Immature natural killer cell (primary cell): ENCODE measurements around the gene EXOC6B. TPM values are rescaled to one million over a fixed set of nuclear protein-coding genes. Genes with fewer than 3 reads are reported as not detected.

ENCODE experiments used
- DNase-seq, 3 donors: peaks; one replicate each; pipeline ENCODE4 v3.0.0; 2022; ENCODE audit warnings: mixed read lengths in 1 of 3
- H3K27ac Mint-ChIP-seq, 6 donors: one replicate each; pipeline ENCODE4 v1.8.0; 2020; ENCODE audit warnings: mixed read lengths in 6 of 6, mild to moderate bottlenecking in 5 of 6, inconsistent platforms in 4 of 6, moderate library complexity in 3 of 6
- H3K27me3 Mint-ChIP-seq, 3 donors: one replicate each; pipeline ENCODE4 v1.8.0; 2020 to 2021; ENCODE audit warnings: low read depth in 3 of 3, mild to moderate bottlenecking in 3 of 3, mixed read lengths in 3 of 3, moderate library complexity in 3 of 3, inconsistent platforms in 1 of 3
- H3K36me3 Mint-ChIP-seq, 3 donors: one replicate each; pipeline ENCODE4 v1.8.0; 2020; ENCODE audit warnings: mixed read lengths in 3 of 3, inconsistent platforms in 2 of 3, mild to moderate bottlenecking in 2 of 3
- H3K4me1 Mint-ChIP-seq, 2 donors: one replicate each; pipeline ENCODE4 v1.8.0; 2020; ENCODE audit warnings: inconsistent platforms in 2 of 2, mild to moderate bottlenecking in 2 of 2, mixed read lengths in 2 of 2, moderate library complexity in 1 of 2
- H3K4me3 Mint-ChIP-seq, 5 donors: one replicate each; pipeline ENCODE4 v1.8.0; 2020; ENCODE audit warnings: mild to moderate bottlenecking in 5 of 5, mixed read lengths in 5 of 5, inconsistent platforms in 3 of 5, moderate library complexity in 3 of 5
- H3K9me3 Mint-ChIP-seq, 6 donors: one replicate each; pipeline ENCODE4 v1.8.0; 2020; ENCODE audit warnings: mild to moderate bottlenecking in 6 of 6, mixed read lengths in 6 of 6, inconsistent platforms in 4 of 6, moderate library complexity in 3 of 6
- polyA plus RNA-seq, 3 donors: library from polyadenylated mRNA; unstranded; fragments of 300-500 nt; fragmentation: Illumina TruSeq; gene quantifications; one replicate each; pipeline ENCODE4 v1.2.3, GENCODE V29; 2021

EXOC6B gene
- polyA plus RNA-seq, 3 donors from 2014 or later, result 2.0 to 2.7 (median 2.5) TPM

DNA sequence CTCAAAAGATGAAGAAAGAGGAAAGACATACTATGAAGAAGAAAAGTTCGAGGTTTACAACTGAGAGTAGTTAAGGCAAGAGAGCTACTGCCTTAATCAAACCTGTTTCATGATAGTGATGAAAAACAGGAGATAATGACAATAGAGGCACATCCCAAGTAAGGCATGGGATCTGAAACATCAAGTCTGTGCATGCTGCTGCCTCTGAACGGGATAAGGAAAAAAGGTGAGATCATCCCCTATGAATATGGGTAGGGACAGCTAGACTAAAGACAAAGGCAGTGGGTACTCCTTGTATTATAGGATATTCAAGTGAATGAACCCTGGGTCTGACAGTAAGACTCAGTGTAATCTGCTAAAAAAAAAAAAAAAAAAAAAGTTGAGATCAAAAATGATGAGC, 3.0 kb downstream of the EXOC6B start:
- H3K27me3 Mint-ChIP-seq, result peaks cover 3 to 8% (median 7%) of the 10 kb centered on the region in 3 donors
- H3K4me3 Mint-ChIP-seq, result no peak overlapping the region
- DNase-seq, result no peak
- H3K4me1 Mint-ChIP-seq, result peaks cover 20 to 36% of the 10 kb centered on the region in 2 donors
- H3K36me3 Mint-ChIP-seq, result peaks cover 0 to 10% (median 0%) of the 10 kb centered on the region in 3 donors
- H3K9me3 Mint-ChIP-seq, result no peaks in the 10 kb centered on the region
- H3K27ac Mint-ChIP-seq, result no peak overlapping the region

DNA sequence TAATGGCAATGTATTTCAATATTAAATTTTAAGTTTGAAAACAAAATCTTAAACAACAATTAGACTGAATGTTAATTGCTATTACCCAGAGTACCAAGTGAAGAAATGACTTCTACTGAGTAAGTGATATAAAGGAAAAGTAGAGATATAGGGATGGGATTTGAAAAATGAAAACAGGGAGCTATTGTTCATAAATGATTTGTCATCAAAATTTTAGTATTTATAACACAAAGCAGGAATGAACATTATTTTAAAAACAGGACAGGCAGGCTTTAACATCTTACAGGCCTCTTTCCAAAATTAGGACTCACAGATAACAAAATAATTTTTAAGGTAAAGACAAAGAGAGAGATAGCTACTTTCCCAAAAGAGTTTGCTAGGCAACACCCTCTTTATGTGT, 3.9 kb downstream of the EXOC6B start:
- Mint-ChIP-seq H3K4me3 (no peak overlapping the region), H3K27me3 (peaks cover 2 to 8% (median 4%) of the 10 kb centered on the region in 3 donors), H3K9me3 (no peaks in the 10 kb centered on the region), H3K4me1 (peaks cover 20 to 36% of the 10 kb centered on the region in 2 donors), H3K36me3 (peaks cover 0 to 14% (median 0%) of the 10 kb centered on the region in 3 donors), H3K27ac (no peak overlapping the region)
- DNase-seq, result no peak

DNA sequence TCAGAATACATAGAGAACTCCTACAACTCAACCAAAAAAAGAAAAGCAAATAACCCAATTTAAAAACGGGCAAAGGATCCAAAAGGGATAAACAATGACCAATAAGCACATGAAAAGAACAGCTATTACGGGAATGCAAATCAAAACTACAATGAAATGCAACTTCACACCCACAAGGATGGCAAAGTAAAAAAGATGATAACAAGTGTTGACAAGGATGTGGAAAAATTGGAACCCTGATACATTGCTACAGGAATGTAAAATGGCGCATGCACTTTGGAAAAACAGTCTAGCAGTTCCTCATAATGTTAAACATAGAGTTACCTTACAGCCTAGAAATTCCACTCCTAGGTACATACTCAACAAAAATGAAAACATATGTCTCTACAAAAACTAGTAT, 4.7 kb downstream of the EXOC6B start:
- Mint-ChIP-seq H3K9me3 (no peaks in the 10 kb centered on the region), H3K4me3 (no peak overlapping the region), H3K27me3 (peaks cover 2 to 5% (median 3%) of the 10 kb centered on the region in 3 donors), H3K36me3 (peaks cover 0 to 14% (median 0%) of the 10 kb centered on the region in 3 donors), H3K4me1 (peaks cover 18 to 33% of the 10 kb centered on the region in 2 donors), H3K27ac (no peak overlapping the region)
- no peak for DNase-seq

- Mint-ChIP-seq H3K27ac (no peak overlapping the region), H3K4me3 (no peak overlapping the region), H3K27me3 (peaks cover 0 to 2% (median 0%) of the 10 kb centered on the region in 3 donors), H3K36me3 (peaks cover 0 to 10% (median 0%) of the 10 kb centered on the region in 3 donors), H3K4me1 (peaks cover 5 to 20% of the 10 kb centered on the region in 2 donors), H3K9me3 (no peaks in the 10 kb centered on the region)
- no peak for DNase-seq
These were observed 6.3 kb downstream of the EXOC6B start for GRCh38 chr2:72819501-72819900.

- Mint-ChIP-seq H3K27me3 (peaks cover 0 to 2% (median 0%) of the 10 kb centered on the region in 3 donors), H3K36me3 (peaks cover 0 to 7% (median 0%) of the 10 kb centered on the region in 3 donors), H3K9me3 (no peaks in the 10 kb centered on the region), H3K27ac (no peak overlapping the region), H3K4me1 (peaks cover 1 to 6% of the 10 kb centered on the region in 2 donors), H3K4me3 (no peak overlapping the region)
- DNase-seq, result no peak
These were observed 10.1 kb downstream of the EXOC6B start for GRCh38 chr2:72815655-72816278.

- DNase-seq, result no peak
- H3K4me3 Mint-ChIP-seq, result no peak overlapping the region
- peaks cover 0 to 3% (median 0%) of the 10 kb centered on the region in 3 donors for H3K27me3 Mint-ChIP-seq
- H3K9me3 Mint-ChIP-seq, result peaks cover 0 to 12% (median 4%) of the 10 kb centered on the region in 6 donors
- H3K27ac Mint-ChIP-seq, result no peak overlapping the region
- peaks cover 9 to 20% (median 14%) of the 10 kb centered on the region in 3 donors for H3K36me3 Mint-ChIP-seq
- H3K4me1 Mint-ChIP-seq, result peaks cover 1 to 6% of the 10 kb centered on the region in 2 donors
These were observed 12.0 kb downstream of the EXOC6B start for GRCh38 chr2:72813841-72814240.

DNA sequence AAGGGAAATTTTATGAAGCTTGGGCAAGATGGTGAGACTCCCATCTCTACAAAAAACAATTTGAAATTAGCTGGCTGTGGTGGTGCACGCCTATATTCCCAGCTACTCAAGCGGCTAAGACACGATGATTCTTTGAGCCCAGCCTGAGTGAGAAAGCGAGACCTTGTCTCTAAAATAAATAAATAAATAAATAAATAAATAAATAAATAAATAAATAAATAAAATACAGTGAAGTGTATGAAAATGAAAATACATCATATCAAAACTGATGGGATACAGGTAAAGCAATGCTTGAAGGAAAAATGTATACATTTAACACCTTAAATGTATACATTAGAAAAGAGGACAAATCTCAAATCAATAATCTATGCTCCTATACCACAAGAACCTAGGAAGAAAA, 15.7 kb downstream of the EXOC6B start:
- H3K27me3 Mint-ChIP-seq, result peaks cover 0 to 2% (median 0%) of the 10 kb centered on the region in 3 donors
- peaks cover 1 to 6% of the 10 kb centered on the region in 2 donors for H3K4me1 Mint-ChIP-seq
- H3K9me3 Mint-ChIP-seq, result peaks cover 0 to 17% (median 11%) of the 10 kb centered on the region in 6 donors
- peaks cover 17 to 26% (median 20%) of the 10 kb centered on the region in 3 donors for H3K36me3 Mint-ChIP-seq
- no peak for DNase-seq
- H3K4me3 Mint-ChIP-seq, result no peak overlapping the region
- H3K27ac Mint-ChIP-seq, result no peak overlapping the region

DNA sequence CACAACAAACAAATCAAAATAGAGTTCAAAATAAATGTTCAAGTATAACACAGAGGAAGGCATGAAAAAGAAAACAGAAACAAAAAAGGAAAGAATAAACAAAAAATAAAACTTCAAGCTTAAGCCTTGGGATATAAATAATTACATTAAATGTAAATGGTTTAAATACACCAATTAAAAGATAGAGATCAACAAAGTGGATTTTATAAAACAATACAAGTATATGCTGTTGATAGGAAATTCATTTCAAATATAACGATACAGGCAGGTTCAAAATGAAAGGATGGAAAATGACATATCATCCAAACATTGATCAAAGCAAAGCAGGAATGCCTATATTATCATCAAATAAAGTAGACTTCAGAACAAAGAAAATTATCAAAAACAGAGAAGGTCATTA, 16.7 kb downstream of the EXOC6B start:
- DNase-seq, result no peak
- Mint-ChIP-seq H3K4me3 (no peak overlapping the region), H3K36me3 (peaks cover 17 to 26% (median 20%) of the 10 kb centered on the region in 3 donors), H3K27me3 (peaks cover 0 to 2% (median 0%) of the 10 kb centered on the region in 3 donors), H3K4me1 (peaks cover 1 to 6% of the 10 kb centered on the region in 2 donors), H3K9me3 (peaks cover 0 to 17% (median 11%) of the 10 kb centered on the region in 6 donors), H3K27ac (no peak overlapping the region)

DNA sequence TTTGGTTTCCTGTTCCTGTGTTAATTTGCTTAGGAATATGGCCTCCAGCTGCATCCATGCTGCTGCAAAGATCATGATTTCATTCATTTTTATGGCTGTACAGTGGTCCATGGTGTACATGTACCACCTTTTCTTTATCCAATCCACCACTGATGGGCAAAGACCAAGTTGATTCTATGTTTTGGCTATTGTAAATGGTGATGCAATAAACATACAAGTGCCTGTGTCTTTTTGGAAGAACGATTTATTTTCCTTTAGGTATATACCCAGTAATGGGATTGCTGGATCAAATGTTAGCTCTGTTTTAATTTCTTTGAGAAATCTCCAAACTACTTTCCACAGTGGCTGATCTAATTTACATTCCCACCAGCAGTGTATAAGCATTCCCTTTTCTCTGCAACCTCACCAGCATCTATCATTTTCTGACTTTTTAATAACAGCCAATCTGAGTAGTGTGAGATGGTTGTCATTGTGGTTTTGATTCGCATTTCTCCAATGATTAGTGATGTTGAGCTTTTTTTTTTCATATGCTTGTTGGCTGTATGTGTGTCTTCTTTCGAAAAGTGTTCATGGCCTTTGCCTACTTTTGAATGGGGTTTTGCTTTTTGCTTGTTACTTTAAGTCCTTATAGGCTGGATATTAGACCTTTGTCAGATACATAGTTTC, 19.4 kb downstream of the EXOC6B start:
- H3K36me3 Mint-ChIP-seq, result peaks cover 17 to 26% (median 20%) of the 10 kb centered on the region in 3 donors
- peaks cover 0 to 17% (median 11%) of the 10 kb centered on the region in 6 donors for H3K9me3 Mint-ChIP-seq
- no peak overlapping the region for H3K27ac Mint-ChIP-seq
- H3K4me3 Mint-ChIP-seq, result no peak overlapping the region
- no peak for DNase-seq
- H3K4me1 Mint-ChIP-seq, result no peaks in the 10 kb centered on the region
- peaks cover 0 to 2% (median 0%) of the 10 kb centered on the region in 3 donors for H3K27me3 Mint-ChIP-seq

GRCh38 chr2:72803626-72804320, 22.1 kb downstream of the EXOC6B start:
- Mint-ChIP-seq H3K27ac (no peak overlapping the region), H3K4me3 (no peak overlapping the region), H3K9me3 (peaks cover 0 to 8% (median 5%) of the 10 kb centered on the region in 6 donors), H3K27me3 (peaks cover 0 to 1% (median 0%) of the 10 kb centered on the region in 3 donors), H3K4me1 (no peaks in the 10 kb centered on the region), H3K36me3 (peaks cover 5 to 13% (median 8%) of the 10 kb centered on the region in 3 donors)
- no peak for DNase-seq

- DNase-seq, result no peak
- Mint-ChIP-seq H3K36me3 (peaks cover 3 to 10% (median 6%) of the 10 kb centered on the region in 3 donors), H3K4me1 (no peaks in the 10 kb centered on the region), H3K9me3 (peaks cover 0 to 7% (median 2%) of the 10 kb centered on the region in 6 donors), H3K27ac (no peak overlapping the region), H3K4me3 (no peak overlapping the region), H3K27me3 (peaks cover 0 to 1% (median 0%) of the 10 kb centered on the region in 3 donors)
These were observed 22.7 kb downstream of the EXOC6B start for GRCh38 chr2:72803151-72803550.

DNA sequence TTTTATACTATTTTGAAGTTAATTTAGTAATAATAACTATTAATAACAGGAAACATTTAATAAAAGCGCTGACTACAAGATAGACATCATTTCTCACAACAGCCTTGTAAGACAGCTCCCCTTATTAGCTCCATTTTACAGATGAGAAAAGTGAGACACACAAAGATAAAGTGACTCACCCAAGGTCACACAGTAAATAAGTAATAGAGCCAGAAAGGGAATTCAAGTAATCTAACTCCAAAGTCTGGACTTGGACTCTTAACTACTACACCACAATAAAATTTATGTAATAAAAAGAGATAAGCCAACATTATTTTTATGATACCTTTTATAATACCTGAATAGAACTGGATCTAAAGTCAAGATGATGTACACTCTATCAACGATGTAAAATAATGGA, 25.3 kb downstream of the EXOC6B start:
- Mint-ChIP-seq H3K36me3 (no peaks in the 10 kb centered on the region), H3K27me3 (peaks cover 0 to 1% (median 0%) of the 10 kb centered on the region in 3 donors), H3K9me3 (no peaks in the 10 kb centered on the region), H3K4me3 (no peak overlapping the region), H3K4me1 (no peaks in the 10 kb centered on the region), H3K27ac (no peak overlapping the region)
- no peak for DNase-seq

- DNase-seq, result no peak
- Mint-ChIP-seq H3K4me1 (peaks cover 5 to 7% of the 10 kb centered on the region in 2 donors), H3K36me3 (no peaks in the 10 kb centered on the region), H3K9me3 (no peaks in the 10 kb centered on the region), H3K27me3 (peaks cover 0 to 1% (median 0%) of the 10 kb centered on the region in 3 donors), H3K4me3 (no peak overlapping the region), H3K27ac (no peak overlapping the region)
These were observed 28.1 kb downstream of the EXOC6B start for GRCh38 chr2:72797740-72798139.

DNA sequence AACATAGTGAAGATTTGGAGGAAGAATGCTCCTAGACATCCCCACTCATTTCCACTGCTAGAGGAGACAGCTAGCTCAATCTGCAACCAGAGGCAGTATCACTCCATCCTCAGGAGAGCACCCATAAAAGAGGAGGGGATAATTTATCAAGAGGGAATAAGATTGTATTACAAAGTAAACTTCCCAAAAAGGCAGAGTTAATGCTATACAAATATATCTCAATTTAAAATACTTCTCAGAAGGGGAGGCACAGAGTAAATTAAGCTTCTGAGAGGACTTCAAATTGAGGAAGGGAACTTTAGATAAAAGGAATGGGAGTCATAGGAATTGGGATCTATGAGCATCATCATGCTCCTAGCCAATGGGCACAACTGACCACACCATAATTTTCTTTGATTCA, 29.1 kb downstream of the EXOC6B start:
- H3K9me3 Mint-ChIP-seq, result no peaks in the 10 kb centered on the region
- H3K27ac Mint-ChIP-seq, result no peak overlapping the region
- H3K36me3 Mint-ChIP-seq, result no peaks in the 10 kb centered on the region
- DNase-seq, result no peak
- H3K4me1 Mint-ChIP-seq, result peaks cover 5 to 7% of the 10 kb centered on the region in 2 donors
- H3K27me3 Mint-ChIP-seq, result peaks cover 0 to 1% (median 0%) of the 10 kb centered on the region in 3 donors
- no peak overlapping the region for H3K4me3 Mint-ChIP-seq
